Hepatocyte (in vitro differentiated cells): Measurements from ENCODE around the gene TUBB2A. TPM values are rescaled to one million over a fixed set of nuclear protein-coding genes. Genes with fewer than 3 reads are reported as not detected.
"Not testable (repeated sequence)": the region's sequence is repeated elsewhere in the genome, so short reads cannot be mapped to it uniquely, and the experiment has no call there.

Experiments used
- DNase-seq: peaks from one replicate; pipeline ENCODE4 v3.0.0-alpha.2; 2016; ENCODE audit warnings: low spot score
- H2AFZ ChIP-seq: fragments of 200-600 bp; sonication (generic); 2 replicates; pipeline ENCODE4 v1.6.0; 2016; ENCODE audit warnings: antibody characterized with exemption, mild to moderate bottlenecking
- H3K27ac ChIP-seq: fragments of 200-600 bp; sonication (generic); 2 replicates; pipeline ENCODE4 v1.5.1; 2016; ENCODE audit warnings: mild to moderate bottlenecking
- H3K27me3 ChIP-seq: fragments of 200-600 bp; sonication (generic); 2 replicates; pipeline ENCODE4 v1.6.1; 2016
- H3K36me3 ChIP-seq: fragments of 200-600 bp; sonication (generic); replicated peaks from 2 replicates; pipeline ENCODE4 v1.5.1; 2016; ENCODE audit warnings: low read depth; ENCODE audit not compliant: insufficient read depth
- H3K4me1 ChIP-seq: fragments of 200-600 bp; sonication (generic); 2 replicates; pipeline ENCODE4 v1.5.1; 2016; ENCODE audit warnings: mild to moderate bottlenecking, moderate library complexity; ENCODE audit not compliant: insufficient read depth
- H3K4me2 ChIP-seq: fragments of 200-600 bp; sonication (generic); 2 replicates; pipeline ENCODE4 v1.6.0; 2016
- H3K4me3 ChIP-seq: fragments of 200-600 bp; sonication (generic); 2 replicates; pipeline ENCODE4 v1.5.1; 2016; ENCODE audit warnings: mild to moderate bottlenecking
- H3K79me2 ChIP-seq: fragments of 200-600 bp; sonication (generic); 2 replicates; pipeline ENCODE4 v1.6.0; 2017; ENCODE audit warnings: mild to moderate bottlenecking
- H3K9me2 ChIP-seq: fragments of 200-600 bp; sonication (generic); replicated peaks from 2 replicates; pipeline ENCODE4 v1.6.0; 2017; ENCODE audit warnings: mild to moderate bottlenecking; ENCODE audit not compliant: insufficient read depth
- H3K9me3 ChIP-seq: fragments of 200-600 bp; sonication (generic); 2 replicates; pipeline ENCODE4 v1.5.1; 2016; ENCODE audit warnings: low read depth, mild to moderate bottlenecking
- H4K20me1 ChIP-seq: fragments of 200-600 bp; sonication (generic); 2 replicates; pipeline ENCODE4 v1.6.0; 2016; ENCODE audit warnings: mild to moderate bottlenecking; ENCODE audit not compliant: insufficient read depth, poor library complexity, severe bottlenecking
- CTCF ChIP-seq: fragments of 200-600 bp; sonication (generic); IDR thresholded peaks from 2 replicates; pipeline ENCODE4 v1.5.1; 2016; ENCODE audit warnings: antibody characterized with exemption, mild to moderate bottlenecking; ENCODE audit not compliant: poor library complexity
- EZH2 ChIP-seq: fragments of 200-600 bp; sonication (generic); IDR thresholded peaks from 2 replicates; pipeline ENCODE4 v1.6.1; 2016; ENCODE audit warnings: antibody characterized with exemption, mild to moderate bottlenecking, borderline replicate concordance
- EZH2phosphoT487 ChIP-seq: fragments of 200-600 bp; sonication (generic); IDR thresholded peaks from one replicate; pipeline ENCODE4 v1.6.1; 2018; ENCODE audit warnings: antibody characterized with exemption, mild to moderate bottlenecking, low read depth, moderate library complexity; ENCODE audit not compliant: unreplicated experiment, severe bottlenecking
- WGBS: methylation state at CpG from one replicate; pipeline ENCODE4 v1.1.6; 2016; ENCODE audit warnings: low lambda C conversion rate; ENCODE audit errors: missing lambda C conversion rate; 5-methylcytosine and 5-hydroxymethylcytosine counted together
- polyA plus RNA-seq: library from polyadenylated mRNA; unstranded; fragments of >200 nt; fragmentation: Nextera tagmentation; extraction: Ambion mirVana; gene quantifications from 2 replicates; pipeline ENCODE4 v1.2.1, GENCODE V29; 2016
- total RNA-seq: library from RNA; depleted of rRNA; stranded (reverse); fragments of >200 nt; gene quantifications from 2 replicates; pipeline ENCODE4 v1.2.3, GENCODE V29; 2014

TUBB2A gene
- total and polyA plus RNA-seq, 2 experiments from 2014 or later: 115 to 183 TPM

GRCh38 chr6:3168046-3168445 is 10.7 kb upstream of the TUBB2A start:
- not testable (repeated sequence) for H3K4me3 ChIP-seq, H3K9me2 ChIP-seq, H3K4me2 ChIP-seq, H3K27ac ChIP-seq, H3K27me3 ChIP-seq, H2AFZ ChIP-seq, H4K20me1 ChIP-seq, H3K4me1 ChIP-seq, H3K79me2 ChIP-seq, DNase-seq, H3K36me3 ChIP-seq, H3K9me3 ChIP-seq
- WGBS: 89% methylated on average over 9 of the region's 10 CpGs

GRCh38 chr6:3166535-3167225 is 9.3 kb upstream of the TUBB2A start:
- not testable (repeated sequence) for H3K79me2 ChIP-seq, DNase-seq, H3K4me1 ChIP-seq, H3K27me3 ChIP-seq, H4K20me1 ChIP-seq, H2AFZ ChIP-seq, H3K4me2 ChIP-seq, H3K27ac ChIP-seq, H3K9me2 ChIP-seq, H3K4me3 ChIP-seq, H3K36me3 ChIP-seq, H3K9me3 ChIP-seq
- 65% methylated on average over 10 of the region's 10 CpGs for WGBS

DNA sequence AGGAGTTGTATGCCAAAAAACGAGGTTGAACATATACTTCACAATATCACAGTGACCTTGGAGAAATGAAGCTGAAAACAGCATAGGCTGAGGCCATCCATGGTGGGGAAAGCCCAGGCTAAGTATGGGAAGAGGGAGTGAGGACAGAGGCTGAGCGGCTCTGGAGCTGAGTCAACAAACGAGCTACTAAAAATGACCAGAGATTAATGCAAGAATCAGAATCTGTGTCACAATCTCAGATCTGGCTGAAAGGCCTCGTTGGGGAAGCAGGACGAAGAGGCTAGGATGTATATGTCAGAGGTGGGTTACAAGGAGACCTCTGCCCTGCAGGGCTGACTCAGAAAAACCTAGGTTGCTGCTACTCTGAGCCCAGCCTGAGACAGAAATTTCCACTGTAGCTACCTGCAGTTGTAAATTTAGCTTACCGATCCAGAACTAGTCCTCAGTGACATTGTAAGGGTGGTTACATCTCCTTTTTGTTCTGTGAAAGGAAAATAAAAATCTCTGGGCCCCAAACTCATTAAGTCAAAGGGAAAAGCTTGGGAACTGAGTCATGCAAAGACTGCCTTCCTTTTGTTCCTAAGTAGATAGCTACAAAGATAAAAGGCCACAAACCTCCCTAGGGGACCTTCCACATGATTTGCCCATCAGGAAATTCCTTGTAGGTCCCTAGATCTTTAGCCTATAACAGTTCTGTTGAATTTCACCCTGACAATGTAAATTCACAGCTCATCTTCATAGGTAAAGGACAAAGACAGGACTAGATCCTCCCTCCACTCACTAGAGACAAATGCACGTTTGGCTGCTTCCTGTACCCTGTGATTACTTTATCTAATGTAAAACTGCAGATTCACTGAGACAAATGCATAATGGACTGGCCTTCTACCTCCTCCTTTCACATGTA is 8.5 kb upstream of the TUBB2A start:
- H3K36me3 ChIP-seq: no peaks in the 10 kb centered on the region
- DNase-seq: peak; percentile 30
- TF ChIP-seq EZH2phosphoT487 (no peak), CTCF (no peak), EZH2 (no peak)
- H3K9me2 ChIP-seq: no peaks in the 10 kb centered on the region
- no peaks in the 10 kb centered on the region for H4K20me1 ChIP-seq
- H3K27ac ChIP-seq: peak overlapping the region; percentile 8
- H3K4me3 ChIP-seq: no peak overlapping the region
- H3K27me3 ChIP-seq: no peaks in the 10 kb centered on the region
- no peaks in the 10 kb centered on the region for H3K9me3 ChIP-seq
- no peak overlapping the region for H3K4me2 ChIP-seq
- no peak overlapping the region for H2AFZ ChIP-seq
- whole genome bisulfite sequencing: 43% methylated on average over 7 of the region's 7 CpGs
- no peaks in the 10 kb centered on the region for H3K79me2 ChIP-seq
- H3K4me1 ChIP-seq: no peaks in the 10 kb centered on the region

DNA sequence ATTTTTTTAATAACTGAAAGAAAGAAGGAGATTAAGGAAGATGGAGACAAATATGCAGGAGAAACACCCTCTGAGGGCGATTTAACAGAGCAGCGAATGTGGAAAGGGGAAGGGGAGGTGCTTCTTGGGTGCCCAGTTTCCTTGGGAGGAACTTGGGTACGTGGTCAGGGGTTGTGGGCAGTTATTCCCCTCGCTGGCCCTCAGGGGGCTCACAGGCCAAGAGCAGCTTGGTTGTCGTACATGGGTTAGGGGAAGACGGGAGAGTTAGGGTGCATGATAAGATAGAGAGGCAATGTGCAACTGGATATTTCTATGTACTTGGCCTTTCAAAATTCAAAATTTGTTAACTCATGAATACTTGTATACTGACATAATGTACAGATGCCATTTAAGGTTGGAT is 7.0 kb upstream of the TUBB2A start:
- Histone ChIP-seq H2AFZ (no peak overlapping the region), H3K36me3 (no peaks in the 10 kb centered on the region), H3K9me2 (no peaks in the 10 kb centered on the region), H3K4me2 (no peak overlapping the region), H3K27me3 (no peaks in the 10 kb centered on the region), H3K27ac (no peak overlapping the region), H3K4me1 (peaks cover 11% of the 10 kb centered on the region), H3K4me3 (no peak overlapping the region), H3K9me3 (no peaks in the 10 kb centered on the region), H3K79me2 (no peaks in the 10 kb centered on the region), H4K20me1 (no peaks in the 10 kb centered on the region)
- no peak for TF ChIP-seq EZH2phosphoT487
- TF ChIP-seq EZH2: no peak
- TF ChIP-seq CTCF: no peak
- no peak for DNase-seq
- 93% methylated on average over 6 of the region's 6 CpGs for WGBS
